Liver (tissue), 9 donors: ENCODE results near the gene RAN. TPM values are rescaled to one million over a fixed set of nuclear protein-coding genes. Genes with fewer than 3 reads are reported as not detected.

Source experiments
- DNase-seq: peaks from one replicate; pipeline ENCODE4 v3.0.0-alpha.2; 2017; ENCODE audit warnings: low spot score
- H3K27ac ChIP-seq, 2 donors: one replicate each; pipeline ENCODE4 v1.7.0; 2013; ENCODE audit warnings: inconsistent platforms in 2 of 2, low read length in 2 of 2, control low read depth in 1 of 2, low read depth in 1 of 2, mild to moderate bottlenecking in 1 of 2
- H3K27me3 ChIP-seq, 4 donors: one replicate each; pipeline versions ENCODE4 v1.6.1 to v1.7.0; 2013; ENCODE audit warnings: low read length in 3 of 4, inconsistent platforms in 1 of 4, mild to moderate bottlenecking in 1 of 4, moderate library complexity in 1 of 4; ENCODE audit not compliant: control insufficient read depth in 4 of 4, insufficient read depth in 4 of 4
- H3K36me3 ChIP-seq, 4 donors: one replicate each; pipeline versions ENCODE4 v1.6.1 to v1.7.0; 2013; ENCODE audit warnings: low read length in 3 of 4, mild to moderate bottlenecking in 3 of 4, low read depth in 1 of 4, moderate library complexity in 1 of 4; ENCODE audit not compliant: control insufficient read depth in 4 of 4, insufficient read depth in 3 of 4
- H3K4me1 ChIP-seq, 4 donors: one replicate each; pipeline versions ENCODE4 v1.6.1 to v1.7.0; 2013; ENCODE audit warnings: low read length in 3 of 4, mild to moderate bottlenecking in 3 of 4, moderate library complexity in 1 of 4; ENCODE audit not compliant: control insufficient read depth in 4 of 4, insufficient read depth in 4 of 4
- H3K4me3 ChIP-seq, 3 donors: one replicate each; pipeline versions ENCODE4 v1.6.1 to v1.7.0; 2013; ENCODE audit warnings: low read length in 3 of 3, control low read depth in 1 of 3, low read depth in 1 of 3, mild to moderate bottlenecking in 1 of 3
- H3K9ac ChIP-seq, 2 donors: one replicate each; pipeline ENCODE4 v1.7.0; 2013; ENCODE audit warnings: low read length in 2 of 2, mild to moderate bottlenecking in 2 of 2, moderate library complexity in 2 of 2, control low read depth in 1 of 2, low read depth in 1 of 2
- H3K9me3 ChIP-seq, 4 donors: one replicate each; pipeline versions ENCODE4 v1.6.1 to v1.7.0; 2013; ENCODE audit warnings: low read length in 3 of 4; ENCODE audit not compliant: control insufficient read depth in 4 of 4
- ATF3 ChIP-seq: IDR thresholded peaks from 2 replicates; pipeline ENCODE4 v1.6.1; 2016; ENCODE audit warnings: antibody characterized with exemption
- EGR1 ChIP-seq, 2 donors: IDR thresholded peaks; 2 replicates each; pipeline ENCODE4 v1.6.1; 2016 to 2018; ENCODE audit warnings: antibody characterized with exemption in 2 of 2, low read depth in 2 of 2
- FOXA1 ChIP-seq: IDR thresholded peaks from 2 replicates; pipeline ENCODE4 v1.6.1; 2016; ENCODE audit warnings: antibody characterized with exemption
- FOXA2 ChIP-seq: IDR thresholded peaks from 2 replicates; pipeline ENCODE4 v1.6.1; 2016; ENCODE audit warnings: antibody characterized with exemption
- GABPA ChIP-seq, 2 donors: IDR thresholded peaks in 1 of 2; conservative IDR thresholded peaks in 1 of 2; 2 replicates each; pipeline ENCODE4 v1.6.1; 2016; ENCODE audit warnings: antibody characterized with exemption in 2 of 2, mild to moderate bottlenecking in 1 of 2, moderate library complexity in 1 of 2
- HNF4A ChIP-seq, 2 donors: conservative IDR thresholded peaks; 2 replicates each; pipeline ENCODE4 v1.6.1; 2016; ENCODE audit warnings: antibody characterized with exemption in 2 of 2, mild to moderate bottlenecking in 2 of 2
- HNF4G ChIP-seq: IDR thresholded peaks from 2 replicates; pipeline ENCODE4 v1.6.1; 2016; ENCODE audit warnings: antibody characterized with exemption
- JUND ChIP-seq, 2 donors: IDR thresholded peaks; 2 replicates each; pipeline ENCODE4 v1.6.1; 2016; ENCODE audit warnings: antibody characterized with exemption in 2 of 2
- NR2F2 ChIP-seq: IDR thresholded peaks from 2 replicates; pipeline ENCODE4 v1.6.1; 2016; ENCODE audit warnings: antibody characterized with exemption
- RAD21 ChIP-seq, 2 donors: IDR thresholded peaks; 2 replicates each; pipeline ENCODE4 v1.6.1; 2016; ENCODE audit warnings: antibody characterized with exemption in 2 of 2, mild to moderate bottlenecking in 2 of 2
- RXRA ChIP-seq, 2 donors: IDR thresholded peaks; 2 replicates each; pipeline ENCODE4 v1.6.1; 2017 to 2018; ENCODE audit warnings: antibody characterized with exemption in 2 of 2, mild to moderate bottlenecking in 1 of 2
- SP1 ChIP-seq: IDR thresholded peaks from 2 replicates; pipeline ENCODE4 v1.6.1; 2018; ENCODE audit warnings: antibody characterized with exemption, mild to moderate bottlenecking
- TAF1 ChIP-seq: conservative IDR thresholded peaks from 2 replicates; pipeline ENCODE4 v1.6.1; 2016; ENCODE audit warnings: antibody characterized with exemption, mild to moderate bottlenecking
- YY1 ChIP-seq: IDR thresholded peaks from 2 replicates; pipeline ENCODE4 v1.6.1; 2016; ENCODE audit warnings: antibody characterized with exemption, mild to moderate bottlenecking
- ZBTB33 ChIP-seq: IDR thresholded peaks from 2 replicates; pipeline ENCODE4 v1.6.1; 2016; ENCODE audit warnings: antibody characterized with exemption
- WGBS: extraction: QIAGEN DNeasy Blood & Tissue Kit; methylation state at CpG from one replicate; pipeline ENCODE4 v1.1.7; 2013; 5-methylcytosine and 5-hydroxymethylcytosine counted together
- polyA plus RNA-seq, 2 donors: library from polyadenylated mRNA; stranded (reverse) in 1 of 2; unstranded in 1 of 2; fragments of 200-250 nt in 1 of 2; fragments of >200 nt in 1 of 2; fragmentation: Nextera tagmentation in 1 of 2; extraction: Ambion mirVana in 1 of 2; gene quantifications; one replicate each; pipeline versions ENCODE4 v1.2.1 to v1.2.3, GENCODE V29; 2013 to 2015
- total RNA-seq, 2 donors: library from RNA; depleted of rRNA; stranded (reverse); fragments of >200 nt; gene quantifications; one replicate each; pipeline ENCODE4 v1.2.3, GENCODE V29; 2014
- TF ChIP-seq, protein P1 (sequence below): IDR thresholded peaks from 2 replicates; pipeline ENCODE4 v1.6.1; 2016; ENCODE audit warnings: antibody characterized with exemption, mild to moderate bottlenecking
- TF ChIP-seq, protein P2 (sequence below): IDR thresholded peaks from 2 replicates; pipeline ENCODE4 v1.6.1; 2016; ENCODE audit warnings: antibody characterized with exemption
- TF ChIP-seq, protein P3 (sequence below): fragments of 150-350 bp; IDR thresholded peaks from 2 replicates; pipeline ENCODE4 v1.5.1; 2017; ENCODE audit warnings: improper control_type of control experiment, low read depth, low read length; ENCODE audit not compliant: missing input control
- donor health status: healthy.
- donor health status: healthy.
- donor health status: healthy.
- donor health status: healthy.
- donor health status: healthy.

The RAN gene
- total and polyA plus RNA-seq, 4 donors, result 102 to 281 (median 186) TPM

DNA sequence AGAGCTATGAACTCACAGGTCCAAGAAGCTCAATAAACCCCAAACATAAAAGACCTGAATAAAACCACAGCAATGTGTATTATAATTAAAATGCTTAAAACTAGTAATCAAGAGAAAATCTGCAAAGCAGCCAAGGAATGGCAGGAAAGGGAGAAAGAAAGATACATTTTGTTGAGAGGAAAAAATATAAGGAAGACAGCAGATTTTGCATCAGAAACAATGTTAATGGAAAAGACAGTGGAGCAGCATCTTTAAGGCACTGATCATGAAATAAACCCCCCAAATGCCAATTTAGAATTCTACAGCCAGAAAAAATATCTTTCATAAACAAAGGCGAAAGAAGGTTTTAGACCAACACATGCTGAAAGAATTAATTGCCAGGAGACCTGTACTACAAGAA lies 39.3 kb downstream of the RAN start:
- Histone ChIP-seq H3K9me3 (peaks cover 0 to 5% (median 0%) of the 10 kb centered on the region in 4 donors), H3K4me3 (no peak overlapping the region), H3K9ac (no peak overlapping the region), H3K27me3 (no peaks in the 10 kb centered on the region), H3K36me3 (no peaks in the 10 kb centered on the region), H3K4me1 (no peaks in the 10 kb centered on the region), H3K27ac (no peak overlapping the region)
- WGBS, result 48% methylated on average over 1 of the region's 1 CpG
- no peak for DNase-seq
- TF ChIP-seq, protein P1, sequence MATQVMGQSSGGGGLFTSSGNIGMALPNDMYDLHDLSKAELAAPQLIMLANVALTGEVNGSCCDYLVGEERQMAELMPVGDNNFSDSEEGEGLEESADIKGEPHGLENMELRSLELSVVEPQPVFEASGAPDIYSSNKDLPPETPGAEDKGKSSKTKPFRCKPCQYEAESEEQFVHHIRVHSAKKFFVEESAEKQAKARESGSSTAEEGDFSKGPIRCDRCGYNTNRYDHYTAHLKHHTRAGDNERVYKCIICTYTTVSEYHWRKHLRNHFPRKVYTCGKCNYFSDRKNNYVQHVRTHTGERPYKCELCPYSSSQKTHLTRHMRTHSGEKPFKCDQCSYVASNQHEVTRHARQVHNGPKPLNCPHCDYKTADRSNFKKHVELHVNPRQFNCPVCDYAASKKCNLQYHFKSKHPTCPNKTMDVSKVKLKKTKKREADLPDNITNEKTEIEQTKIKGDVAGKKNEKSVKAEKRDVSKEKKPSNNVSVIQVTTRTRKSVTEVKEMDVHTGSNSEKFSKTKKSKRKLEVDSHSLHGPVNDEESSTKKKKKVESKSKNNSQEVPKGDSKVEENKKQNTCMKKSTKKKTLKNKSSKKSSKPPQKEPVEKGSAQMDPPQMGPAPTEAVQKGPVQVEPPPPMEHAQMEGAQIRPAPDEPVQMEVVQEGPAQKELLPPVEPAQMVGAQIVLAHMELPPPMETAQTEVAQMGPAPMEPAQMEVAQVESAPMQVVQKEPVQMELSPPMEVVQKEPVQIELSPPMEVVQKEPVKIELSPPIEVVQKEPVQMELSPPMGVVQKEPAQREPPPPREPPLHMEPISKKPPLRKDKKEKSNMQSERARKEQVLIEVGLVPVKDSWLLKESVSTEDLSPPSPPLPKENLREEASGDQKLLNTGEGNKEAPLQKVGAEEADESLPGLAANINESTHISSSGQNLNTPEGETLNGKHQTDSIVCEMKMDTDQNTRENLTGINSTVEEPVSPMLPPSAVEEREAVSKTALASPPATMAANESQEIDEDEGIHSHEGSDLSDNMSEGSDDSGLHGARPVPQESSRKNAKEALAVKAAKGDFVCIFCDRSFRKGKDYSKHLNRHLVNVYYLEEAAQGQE, result no peak
- TF ChIP-seq EGR1 (IDR thresholded peaks at IDR 0.05; ENCODE audit: low read depth in 2 of 2) (no peak), HNF4A (conservative IDR thresholded peaks at IDR 0.05) (no peak)

DNA sequence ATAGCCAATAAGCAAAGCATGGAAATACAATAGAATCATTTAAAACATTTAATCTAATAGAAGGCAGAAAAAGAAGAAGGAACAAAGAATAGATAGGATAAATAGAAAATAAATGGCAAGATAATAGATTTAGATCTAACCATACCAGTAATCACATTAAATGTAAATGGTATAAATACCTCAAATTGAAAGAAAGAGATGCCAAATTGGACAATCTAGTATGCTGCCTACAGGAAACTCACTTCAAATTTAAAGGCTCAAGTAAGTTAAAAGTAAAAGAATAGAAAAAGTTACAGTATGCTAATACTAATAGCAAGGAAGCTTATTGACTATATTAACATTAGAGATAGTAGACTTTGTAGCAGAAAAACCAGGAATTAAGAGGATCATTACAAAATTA lies 40.1 kb downstream of the RAN start:
- TF ChIP-seq NR2F2 (no peak), FOXA1 (no peak), RXRA (IDR thresholded peaks at IDR 0.05) (no peak), ZBTB33 (no peak), HNF4G (no peak), YY1 (no peak), TAF1 (no peak), GABPA (IDR thresholded peaks at IDR 0.05 in 1 of 2, conservative IDR thresholded peaks at IDR 0.05 in 1 of 2) (no peak), ATF3 (no peak), SP1 (no peak), FOXA2 (no peak), JUND (IDR thresholded peaks at IDR 0.05) (no peak), RAD21 (IDR thresholded peaks at IDR 0.05) (no peak), HNF4A (conservative IDR thresholded peaks at IDR 0.05) (no peak), EGR1 (IDR thresholded peaks at IDR 0.05; ENCODE audit: low read depth in 2 of 2) (no peak)
- TF ChIP-seq, protein P2, sequence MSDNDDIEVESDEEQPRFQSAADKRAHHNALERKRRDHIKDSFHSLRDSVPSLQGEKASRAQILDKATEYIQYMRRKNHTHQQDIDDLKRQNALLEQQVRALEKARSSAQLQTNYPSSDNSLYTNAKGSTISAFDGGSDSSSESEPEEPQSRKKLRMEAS, result no peak
- TF ChIP-seq, protein P1, result no peak
- TF ChIP-seq, protein P3, sequence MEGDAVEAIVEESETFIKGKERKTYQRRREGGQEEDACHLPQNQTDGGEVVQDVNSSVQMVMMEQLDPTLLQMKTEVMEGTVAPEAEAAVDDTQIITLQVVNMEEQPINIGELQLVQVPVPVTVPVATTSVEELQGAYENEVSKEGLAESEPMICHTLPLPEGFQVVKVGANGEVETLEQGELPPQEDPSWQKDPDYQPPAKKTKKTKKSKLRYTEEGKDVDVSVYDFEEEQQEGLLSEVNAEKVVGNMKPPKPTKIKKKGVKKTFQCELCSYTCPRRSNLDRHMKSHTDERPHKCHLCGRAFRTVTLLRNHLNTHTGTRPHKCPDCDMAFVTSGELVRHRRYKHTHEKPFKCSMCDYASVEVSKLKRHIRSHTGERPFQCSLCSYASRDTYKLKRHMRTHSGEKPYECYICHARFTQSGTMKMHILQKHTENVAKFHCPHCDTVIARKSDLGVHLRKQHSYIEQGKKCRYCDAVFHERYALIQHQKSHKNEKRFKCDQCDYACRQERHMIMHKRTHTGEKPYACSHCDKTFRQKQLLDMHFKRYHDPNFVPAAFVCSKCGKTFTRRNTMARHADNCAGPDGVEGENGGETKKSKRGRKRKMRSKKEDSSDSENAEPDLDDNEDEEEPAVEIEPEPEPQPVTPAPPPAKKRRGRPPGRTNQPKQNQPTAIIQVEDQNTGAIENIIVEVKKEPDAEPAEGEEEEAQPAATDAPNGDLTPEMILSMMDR, result no peak
- DNase-seq, result no peak
- Histone ChIP-seq H3K9me3 (peaks cover 0 to 5% (median 0%) of the 10 kb centered on the region in 4 donors), H3K27me3 (no peaks in the 10 kb centered on the region), H3K27ac (no peak overlapping the region), H3K4me1 (no peaks in the 10 kb centered on the region), H3K4me3 (no peak overlapping the region), H3K9ac (no peak overlapping the region), H3K36me3 (no peaks in the 10 kb centered on the region)
